ENCODE data around the gene NT5DC4. TPM values are rescaled to one million over a fixed set of nuclear protein-coding genes. Genes with fewer than 3 reads are reported as not detected.

Gene NT5DC4
- total RNA-seq, 2 experiments from 2014 or later = not detected

- POLR2A ChIA-PET = no interaction called here
- CTCF ChIA-PET = interaction anchor here (3.9 kb wide), 1 partner anchor 16 kb away, joined by 13 read pairs; no protein-coding TSS in a partner anchor
Observed at GRCh38 chr2:112765251-112765650, 44.4 kb downstream of the NT5DC4 start.

- POLR2A ChIA-PET = no interaction called here
- CTCF ChIA-PET = no interaction called here
Observed at GRCh38 chr2:112767693-112768330, 47.0 kb downstream of the NT5DC4 start.

GRCh38 chr2:112768432-112768831 lies 47.6 kb downstream of the NT5DC4 start:
- ChIA-PET POLR2A (no interaction called here), CTCF (interaction anchor here (1.2 kb wide), 1 partner anchor 19 kb away, joined by 4 read pairs; no protein-coding TSS in a partner anchor)

- CTCF ChIA-PET = no interaction called here
- POLR2A ChIA-PET = interaction anchor here (0.5 kb wide), 1 partner anchor 484 kb away, joined by 5 read pairs; no protein-coding TSS in a partner anchor
Observed at GRCh38 chr2:112772322-112772721, 51.5 kb downstream of the NT5DC4 start.

- ChIA-PET CTCF (no interaction called here), POLR2A (no interaction called here)
Observed at GRCh38 chr2:112772911-112773475, 52.2 kb downstream of the NT5DC4 start.

GRCh38 chr2:112773556-112773955 lies 52.7 kb downstream of the NT5DC4 start:
- ChIA-PET CTCF (no interaction called here), POLR2A (no interaction called here)

DNA sequence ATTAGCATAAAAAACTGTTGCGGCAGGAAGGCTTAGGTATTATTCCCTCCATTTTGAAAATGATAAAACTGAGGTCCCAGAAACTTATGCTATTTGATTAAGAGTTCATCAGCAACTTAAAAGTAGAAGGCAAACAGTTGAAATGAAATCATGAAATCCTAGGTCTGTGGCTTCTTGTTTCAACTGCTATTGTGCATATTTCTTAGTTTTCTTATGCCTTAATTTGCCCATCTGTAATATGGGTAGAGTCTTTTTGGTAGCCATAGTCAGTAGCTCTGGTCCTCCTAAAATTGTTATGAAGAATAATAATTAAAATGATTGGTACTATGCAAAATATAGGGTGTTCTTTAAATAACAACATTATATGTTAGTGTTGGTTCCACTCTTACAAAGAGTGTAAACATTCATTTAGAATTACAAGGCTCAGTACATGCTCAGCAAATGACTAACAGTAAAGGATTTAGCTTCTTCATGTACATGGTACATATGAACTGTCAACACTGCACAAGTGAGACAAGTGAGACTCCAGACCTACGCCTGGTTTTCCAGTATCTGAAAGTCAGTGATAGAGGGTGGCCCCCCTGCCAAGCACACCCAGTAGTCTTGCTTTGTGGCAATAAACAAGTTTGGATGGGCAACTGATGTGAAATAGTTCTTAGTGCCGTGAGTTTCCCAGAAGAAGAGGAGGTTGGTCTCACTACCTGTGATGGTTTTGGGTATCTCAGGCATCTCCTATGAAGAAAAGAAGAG lies 53.9 kb downstream of the NT5DC4 start:
- POLR2A ChIA-PET = no interaction called here
- CTCF ChIA-PET = interaction anchor here (1.2 kb wide), 1 partner anchor 110 kb away, joined by 3 read pairs; no protein-coding TSS in a partner anchor

DNA sequence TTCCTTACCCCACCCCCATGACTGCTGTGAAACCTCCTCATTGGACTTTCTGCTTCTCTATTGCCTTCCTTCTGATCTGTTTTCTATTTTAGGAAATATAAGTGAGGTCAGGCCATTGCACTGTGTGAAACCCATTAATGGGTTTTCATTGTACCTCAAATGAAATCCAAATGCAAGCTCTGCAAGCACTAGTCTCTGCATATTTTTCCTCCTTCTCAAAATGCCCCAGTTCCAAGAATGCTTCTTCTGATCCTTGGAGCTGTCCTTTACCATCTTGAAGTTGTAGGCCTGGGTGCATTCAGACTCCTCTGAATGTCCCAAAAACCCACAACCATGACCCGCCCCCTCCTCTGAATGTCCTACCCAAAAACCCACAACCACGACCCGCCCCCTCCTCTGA lies 55.3 kb downstream of the NT5DC4 start:
- ChIA-PET POLR2A (no interaction called here), CTCF (no interaction called here)

DNA sequence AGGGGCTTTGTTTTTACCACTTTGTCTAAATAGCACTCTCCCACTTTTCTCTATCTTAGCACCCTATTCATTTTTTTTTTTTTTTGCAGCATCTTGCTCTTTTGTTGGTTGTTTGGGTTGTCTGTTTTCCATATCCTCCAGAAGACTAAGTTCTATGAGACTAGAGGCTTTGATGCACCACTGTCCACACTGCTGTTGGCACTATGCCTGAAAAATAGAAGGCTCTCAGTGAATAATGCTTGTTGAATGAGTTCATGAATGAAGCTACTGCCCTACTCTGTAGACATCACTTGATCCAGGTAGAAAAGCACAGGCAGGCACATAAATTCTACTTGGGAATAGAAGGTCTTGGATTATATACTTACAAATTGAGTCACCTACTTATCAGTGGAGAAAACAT lies 56.2 kb downstream of the NT5DC4 start:
- ChIA-PET POLR2A (no interaction called here), CTCF (interaction anchor here (0.6 kb wide), 1 partner anchor 1883 kb away, joined by 3 read pairs; no protein-coding TSS in a partner anchor)

GRCh38 chr2:112779598-112779997 lies 58.8 kb downstream of the NT5DC4 start:
- ChIA-PET POLR2A (no interaction called here), CTCF (no interaction called here)

DNA sequence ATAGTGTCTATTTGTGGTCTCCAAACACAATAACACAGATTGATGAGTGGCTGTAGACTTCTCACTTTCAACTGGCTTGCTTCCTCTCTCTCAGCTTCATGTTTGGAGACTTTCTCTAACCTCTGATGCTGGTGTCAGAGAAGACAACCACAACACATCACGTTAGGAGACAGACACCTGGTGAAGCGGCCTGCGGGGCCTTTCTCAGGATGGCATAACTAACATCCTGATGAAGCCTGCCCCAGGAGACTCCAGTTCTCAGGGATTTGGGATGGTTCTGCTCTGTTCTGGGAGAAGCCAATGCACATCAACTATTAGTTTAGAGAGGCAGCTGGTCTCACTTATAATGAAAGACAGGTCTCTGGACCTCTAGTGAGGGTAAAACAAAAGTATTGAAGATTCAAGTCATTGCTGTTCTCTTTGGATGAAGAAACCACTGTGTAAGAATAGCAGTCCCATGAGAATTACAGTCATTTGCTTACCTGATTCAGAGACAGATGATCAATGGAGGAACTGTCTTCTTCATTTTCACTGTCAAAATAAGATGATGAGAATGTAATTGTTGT lies 61.5 kb downstream of the NT5DC4 start:
- ChIA-PET CTCF (interaction anchor here (2.3 kb wide), 1 partner anchor 32 kb away, joined by 11 read pairs; no protein-coding TSS in a partner anchor), POLR2A (no interaction called here)

GRCh38 chr2:112783187-112783714 lies 62.4 kb downstream of the NT5DC4 start:
- CTCF ChIA-PET = interaction anchor here (2.3 kb wide), 1 partner anchor 33 kb away, joined by 11 read pairs; no protein-coding TSS in a partner anchor

DNA sequence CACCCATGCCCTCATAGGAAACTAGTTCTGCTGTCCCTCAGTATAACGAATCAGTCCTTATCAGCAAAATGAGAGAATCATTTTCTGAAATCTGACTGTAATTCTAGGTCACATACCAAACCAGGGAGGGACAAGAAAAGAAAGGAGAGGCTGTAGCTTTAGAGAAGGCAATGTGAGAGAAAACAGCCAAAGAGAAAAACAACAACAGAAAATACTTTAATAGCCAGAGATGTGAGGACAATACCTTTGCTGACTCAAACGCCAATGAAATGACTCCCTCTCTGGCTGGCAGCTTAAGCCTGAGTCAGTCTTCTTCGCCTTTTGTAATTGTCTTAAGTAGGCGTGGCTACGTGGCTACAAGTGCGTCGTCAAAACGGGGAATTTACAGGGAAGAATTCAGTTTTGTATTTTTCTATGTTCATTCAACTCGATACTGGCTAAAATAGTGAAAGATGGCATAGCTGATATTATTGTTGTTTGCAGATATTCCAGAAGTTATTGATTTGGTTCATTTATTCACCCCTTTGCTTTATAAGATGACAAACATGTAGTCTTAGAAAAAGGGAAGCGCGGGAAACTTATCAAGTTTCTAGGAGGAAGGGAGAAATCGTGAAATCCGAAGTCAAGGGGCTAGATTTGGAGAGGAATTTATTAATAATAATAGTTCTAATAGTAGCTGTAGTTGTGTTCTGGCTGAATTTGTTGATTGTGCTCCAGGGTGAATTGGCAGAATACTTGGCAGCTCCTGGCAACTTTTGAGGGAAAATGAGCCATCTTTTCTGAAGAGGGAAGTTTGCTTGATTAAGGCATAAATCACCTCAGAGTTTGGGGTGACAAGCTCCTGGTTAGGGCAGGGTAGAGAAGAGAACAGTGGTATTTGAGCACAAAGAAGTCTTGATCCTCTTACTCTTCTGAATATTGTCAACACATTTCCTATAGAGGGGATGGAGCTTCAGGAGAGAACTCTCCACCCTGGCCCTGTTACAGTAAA lies 63.7 kb downstream of the NT5DC4 start, which contains the start of gene IL1A:
TSS of gene IL1A (minus strand) at position 295 of the 991 bp plus-strand sequence. CDS start 723 bp downstream, outside the sequence.
- CTCF ChIA-PET = no interaction called here

More at GRCh38 chr2:112783187-112783714, 62.4 kb downstream of the NT5DC4 start:
- POLR2A ChIA-PET = no interaction called here

GRCh38 chr2:112787294-112787693 lies 66.5 kb downstream of the NT5DC4 start:
- CTCF ChIA-PET = no interaction called here
- POLR2A ChIA-PET = no interaction called here

More for the DNA sequence above, 63.7 kb downstream of the NT5DC4 start, which contains the start of gene IL1A:
- POLR2A ChIA-PET = no interaction called here

- ChIA-PET POLR2A (no interaction called here), CTCF (no interaction called here)
Observed at GRCh38 chr2:112787729-112788393, 67.0 kb downstream of the NT5DC4 start.

DNA sequence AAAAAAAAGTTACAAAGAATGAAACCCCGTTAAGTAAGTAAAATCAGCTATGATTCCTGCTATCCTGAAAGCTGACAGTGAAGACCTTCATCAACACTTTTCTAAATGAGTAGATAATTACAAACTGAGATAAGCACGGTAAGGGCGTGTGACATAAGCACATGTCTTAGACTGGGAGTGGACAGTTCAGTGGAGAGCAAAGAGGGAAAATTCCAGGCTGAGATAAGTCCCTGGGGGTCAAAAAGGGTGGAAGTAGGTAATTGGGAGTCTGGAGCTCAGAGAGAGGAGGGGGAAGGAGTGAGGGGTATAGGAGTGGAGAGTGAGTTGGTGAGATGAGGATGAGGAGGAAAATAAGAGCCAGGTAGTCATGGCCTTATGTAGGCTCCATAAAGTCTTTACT lies 67.8 kb downstream of the NT5DC4 start:
- POLR2A ChIA-PET = no interaction called here

More for the DNA sequence above, 67.8 kb downstream of the NT5DC4 start:
- CTCF ChIA-PET = no interaction called here
